Measurements from ENCODE around the gene SMAD3.

Gene SMAD3

DNA sequence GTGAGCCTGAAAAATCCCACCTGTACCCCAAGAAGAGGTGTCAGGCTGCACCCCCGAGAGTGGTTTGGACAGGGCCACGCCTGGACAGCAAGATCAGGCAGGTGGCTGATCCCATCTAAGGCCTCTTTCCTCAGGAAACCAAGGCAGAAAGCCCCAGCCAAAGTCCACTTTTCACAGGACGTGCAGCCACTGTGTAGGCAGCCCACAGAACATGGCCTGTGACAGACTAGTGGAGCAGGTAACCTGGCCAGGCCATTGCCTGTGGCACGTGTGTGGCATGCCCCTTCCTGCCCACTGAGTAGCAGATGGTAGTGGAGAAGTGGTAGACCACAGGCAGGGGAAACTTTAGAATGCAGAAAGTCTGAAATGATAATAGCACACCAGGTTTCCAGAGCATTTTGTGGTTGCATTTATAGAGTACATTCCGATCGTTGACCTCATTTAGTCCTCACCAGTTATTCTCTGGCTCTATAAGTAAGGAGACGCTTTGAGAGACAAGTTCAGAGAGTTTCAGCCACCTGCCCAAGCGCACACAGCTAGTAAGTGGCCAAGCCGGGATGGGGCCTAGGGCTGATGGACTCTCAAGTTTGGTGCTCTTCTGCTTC, 120.3 kb downstream of the SMAD3 start:
- no peak for DNase-seq

DNA sequence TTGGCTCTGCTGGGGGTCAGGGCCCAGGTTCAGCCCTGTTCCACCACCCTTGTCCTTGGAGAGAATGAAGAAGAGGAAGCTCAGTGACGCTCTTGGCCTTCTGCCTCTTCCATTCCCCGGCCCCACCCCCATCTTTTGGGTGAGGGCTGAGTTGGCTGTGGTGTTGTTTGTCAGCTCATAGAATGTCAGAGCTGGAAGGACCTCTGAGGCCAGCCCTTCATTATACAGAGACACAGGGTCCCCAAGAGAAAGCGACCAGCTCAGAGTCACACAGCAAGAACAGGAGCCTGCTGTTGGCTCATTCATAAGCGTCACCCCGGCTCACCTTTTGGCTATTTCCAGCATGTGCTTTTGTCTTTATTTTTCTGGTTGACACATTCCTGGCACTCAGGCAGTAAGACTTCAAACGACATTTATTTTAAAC, 120.8 kb downstream of the SMAD3 start:
- DNase-seq = no peak

DNA sequence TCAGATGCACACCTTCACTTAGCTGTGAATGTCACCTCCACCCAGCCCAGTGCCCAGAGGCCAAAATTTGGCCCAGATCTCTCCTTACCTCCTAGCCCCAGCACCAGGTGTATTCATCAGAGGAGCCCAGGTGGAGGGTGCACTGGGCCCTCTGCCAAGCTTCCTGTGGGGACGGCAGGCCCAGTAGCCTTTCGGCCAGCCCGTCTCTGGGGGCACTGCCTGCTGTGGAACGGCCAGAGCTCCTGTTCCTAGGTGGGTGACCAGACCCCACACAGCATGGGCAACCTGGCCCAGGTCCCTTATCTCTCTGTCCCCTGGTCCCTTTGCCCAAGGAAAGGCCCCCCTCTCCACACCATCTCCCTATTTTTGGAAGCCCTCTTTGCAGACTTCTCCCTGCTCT, 121.3 kb downstream of the SMAD3 start:
- DNase-seq = no peak

DNA sequence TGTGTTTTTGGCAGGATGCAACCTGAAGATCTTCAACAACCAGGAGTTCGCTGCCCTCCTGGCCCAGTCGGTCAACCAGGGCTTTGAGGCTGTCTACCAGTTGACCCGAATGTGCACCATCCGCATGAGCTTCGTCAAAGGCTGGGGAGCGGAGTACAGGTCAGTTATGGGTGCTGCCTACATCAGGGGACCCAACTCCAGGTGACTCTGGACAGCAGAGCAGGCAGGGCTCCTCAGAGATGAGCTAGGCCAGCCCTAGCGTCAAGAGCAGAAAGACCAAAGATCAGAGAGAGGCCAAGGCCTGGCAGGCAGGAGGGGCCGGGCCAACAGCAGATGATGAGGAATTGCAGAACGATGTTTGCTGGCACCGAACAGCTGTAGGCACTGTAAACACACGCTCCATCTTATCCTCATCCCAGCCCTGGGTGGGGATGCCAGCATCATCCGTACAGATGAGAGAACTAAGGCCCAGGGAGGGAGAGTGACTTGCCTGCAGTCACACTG, 122.0 kb downstream of the SMAD3 start:
- no peak for DNase-seq

DNA sequence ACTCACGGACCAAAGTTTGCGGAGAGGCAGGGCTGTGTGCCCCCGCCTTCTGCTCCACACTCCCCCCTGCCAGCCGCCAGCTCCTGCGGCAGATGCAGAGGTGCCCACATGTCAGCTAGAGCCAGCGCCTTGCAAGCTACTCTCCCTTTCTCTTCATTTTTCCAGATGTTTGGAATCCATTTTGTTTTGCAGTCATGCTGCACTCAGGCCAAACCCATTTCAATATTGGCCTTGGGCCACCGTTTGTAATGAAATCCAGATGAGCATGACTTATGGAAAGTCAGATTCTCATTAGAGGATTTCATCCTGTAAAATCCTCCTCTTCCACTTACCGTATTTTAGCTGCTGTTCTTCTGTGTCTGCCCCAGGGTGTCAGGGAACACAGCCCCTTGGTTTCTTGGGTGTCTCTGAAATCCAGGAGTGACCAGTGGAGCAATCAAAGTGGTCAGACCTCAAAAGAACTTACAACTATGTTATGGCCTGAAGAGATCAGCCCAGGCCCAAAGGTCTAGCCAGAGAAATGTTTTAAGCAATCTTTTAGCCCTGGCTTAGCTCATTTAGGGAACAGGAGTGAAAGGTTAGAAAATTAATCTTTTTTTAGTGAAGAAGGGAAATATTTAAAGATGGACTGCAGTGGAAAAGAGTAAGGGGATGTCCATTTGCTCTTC, 123.3 kb downstream of the SMAD3 start:
- no peak for DNase-seq

DNA sequence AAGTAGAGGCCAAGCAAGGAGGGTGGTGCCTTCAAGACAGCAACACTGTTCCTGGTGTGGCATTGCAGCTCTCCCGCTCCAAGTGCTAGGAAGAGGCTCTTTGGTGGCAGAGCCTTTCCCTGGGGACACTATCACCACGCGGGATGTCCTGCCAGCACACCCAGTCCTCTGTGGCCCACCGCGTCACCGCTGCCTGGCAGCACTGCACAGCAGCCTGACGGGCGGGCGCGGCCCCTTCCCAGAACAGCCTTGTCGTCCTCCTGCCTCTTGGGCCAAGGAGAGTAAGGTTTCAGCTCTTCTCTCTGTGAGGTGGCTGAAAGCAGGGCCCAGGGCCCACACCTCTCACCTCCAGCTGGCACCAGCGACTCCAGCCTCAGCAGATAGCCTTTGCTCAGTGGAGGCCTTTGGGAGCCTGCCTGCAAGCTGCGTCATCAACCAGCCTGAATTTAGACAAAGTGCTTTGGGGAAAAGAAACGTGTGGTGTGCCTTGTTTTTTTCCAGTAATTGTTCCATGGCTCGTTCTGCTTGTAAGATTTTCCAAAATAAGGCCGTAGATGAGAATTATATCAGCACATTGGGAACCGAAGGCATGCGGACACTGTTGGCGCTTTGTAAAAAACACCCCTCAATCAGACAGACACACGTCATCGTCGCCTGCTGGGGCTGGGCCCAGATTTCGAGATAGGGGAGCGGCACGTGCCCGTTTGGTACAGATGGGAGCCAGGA, 124.1 kb downstream of the SMAD3 start:
- DNase-seq = no peak

DNA sequence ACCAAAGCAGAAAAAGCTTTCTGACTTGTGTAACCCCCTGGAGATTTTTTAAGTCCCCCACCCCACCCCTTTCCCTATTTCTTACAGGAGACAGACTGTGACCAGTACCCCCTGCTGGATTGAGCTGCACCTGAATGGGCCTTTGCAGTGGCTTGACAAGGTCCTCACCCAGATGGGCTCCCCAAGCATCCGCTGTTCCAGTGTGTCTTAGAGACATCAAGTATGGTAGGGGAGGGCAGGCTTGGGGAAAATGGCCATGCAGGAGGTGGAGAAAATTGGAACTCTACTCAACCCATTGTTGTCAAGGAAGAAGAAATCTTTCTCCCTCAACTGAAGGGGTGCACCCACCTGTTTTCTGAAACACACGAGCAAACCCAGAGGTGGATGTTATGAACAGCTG, 124.9 kb downstream of the SMAD3 start:
- DNase-seq = no peak

DNA sequence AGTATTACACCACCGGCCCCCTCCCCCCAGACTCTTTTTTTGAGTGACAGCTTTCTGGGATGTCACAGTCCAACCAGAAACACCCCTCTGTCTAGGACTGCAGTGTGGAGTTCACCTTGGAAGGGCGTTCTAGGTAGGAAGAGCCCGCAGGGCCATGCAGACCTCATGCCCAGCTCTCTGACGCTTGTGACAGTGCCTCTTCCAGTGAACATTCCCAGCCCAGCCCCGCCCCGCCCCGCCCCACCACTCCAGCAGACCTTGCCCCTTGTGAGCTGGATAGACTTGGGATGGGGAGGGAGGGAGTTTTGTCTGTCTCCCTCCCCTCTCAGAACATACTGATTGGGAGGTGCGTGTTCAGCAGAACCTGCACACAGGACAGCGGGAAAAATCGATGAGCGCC, 125.4 kb downstream of the SMAD3 start:
- no peak for DNase-seq

DNA sequence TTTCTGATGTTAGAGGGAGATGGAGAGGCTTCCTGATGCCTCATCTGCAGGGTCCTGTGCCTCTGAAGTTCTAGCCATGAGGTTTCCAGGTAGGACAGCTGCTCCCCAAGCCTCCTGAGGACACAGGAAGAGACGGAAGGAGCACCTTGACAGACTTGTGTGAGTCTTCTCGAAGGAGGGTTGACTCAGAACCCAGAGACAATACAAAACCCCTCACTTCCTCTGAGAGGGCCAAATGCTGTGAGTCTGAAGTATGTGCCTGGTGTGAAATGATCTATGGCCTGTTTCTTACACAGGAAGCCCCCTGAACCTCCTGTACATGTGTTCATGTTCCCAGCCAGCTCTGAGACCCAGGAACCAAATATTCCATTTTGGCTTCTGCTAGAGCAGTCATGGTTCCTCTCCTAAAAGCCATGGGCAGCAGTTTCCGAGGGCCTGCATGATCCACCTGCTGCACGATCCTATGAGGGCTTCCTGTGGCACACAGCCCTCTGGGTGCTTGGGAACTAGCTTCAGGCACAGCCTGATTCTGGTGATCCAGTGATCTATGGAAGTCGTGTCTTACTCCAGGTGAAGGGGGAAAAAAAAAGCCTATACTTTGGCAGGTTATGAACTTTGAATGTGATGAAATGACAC, 126.9 kb downstream of the SMAD3 start:
- DNase-seq = no peak

DNA sequence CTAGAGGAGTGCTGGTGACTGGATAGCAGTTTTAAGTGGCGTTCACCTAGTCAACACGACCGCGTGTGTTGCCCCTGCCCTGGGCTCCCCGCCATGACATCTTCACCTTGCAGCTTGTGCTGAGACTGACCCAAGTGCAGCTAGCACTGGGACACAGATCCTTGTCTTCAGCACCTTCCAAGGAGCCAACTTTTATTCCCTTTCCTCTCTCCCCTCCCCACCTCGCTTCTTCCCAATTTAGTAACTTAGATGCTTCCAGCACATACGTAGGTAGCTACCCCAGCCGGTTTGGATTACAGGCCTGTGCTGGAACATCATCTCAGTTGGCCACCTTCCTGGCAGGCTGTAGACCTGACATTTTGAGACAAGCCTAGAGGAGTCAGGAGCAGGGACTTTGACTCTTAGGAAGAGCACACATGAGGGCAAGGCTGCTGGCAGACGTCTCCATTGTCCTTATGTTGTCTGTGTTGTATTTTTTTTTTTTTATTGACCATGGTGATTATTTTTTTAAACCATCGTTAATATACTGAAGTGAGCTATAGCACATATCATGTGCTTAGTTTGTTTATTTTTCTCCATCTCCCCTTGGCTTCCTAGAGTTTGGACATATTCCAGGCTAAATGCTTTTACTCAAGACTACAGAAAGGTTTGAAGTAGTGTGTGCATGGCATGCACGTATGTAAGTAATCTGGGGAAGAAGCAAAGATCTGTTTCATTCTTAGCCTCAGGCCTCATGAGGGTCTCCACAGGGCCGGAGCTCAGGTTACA, 128.0 kb downstream of the SMAD3 start:
- DNase-seq = no peak

DNA sequence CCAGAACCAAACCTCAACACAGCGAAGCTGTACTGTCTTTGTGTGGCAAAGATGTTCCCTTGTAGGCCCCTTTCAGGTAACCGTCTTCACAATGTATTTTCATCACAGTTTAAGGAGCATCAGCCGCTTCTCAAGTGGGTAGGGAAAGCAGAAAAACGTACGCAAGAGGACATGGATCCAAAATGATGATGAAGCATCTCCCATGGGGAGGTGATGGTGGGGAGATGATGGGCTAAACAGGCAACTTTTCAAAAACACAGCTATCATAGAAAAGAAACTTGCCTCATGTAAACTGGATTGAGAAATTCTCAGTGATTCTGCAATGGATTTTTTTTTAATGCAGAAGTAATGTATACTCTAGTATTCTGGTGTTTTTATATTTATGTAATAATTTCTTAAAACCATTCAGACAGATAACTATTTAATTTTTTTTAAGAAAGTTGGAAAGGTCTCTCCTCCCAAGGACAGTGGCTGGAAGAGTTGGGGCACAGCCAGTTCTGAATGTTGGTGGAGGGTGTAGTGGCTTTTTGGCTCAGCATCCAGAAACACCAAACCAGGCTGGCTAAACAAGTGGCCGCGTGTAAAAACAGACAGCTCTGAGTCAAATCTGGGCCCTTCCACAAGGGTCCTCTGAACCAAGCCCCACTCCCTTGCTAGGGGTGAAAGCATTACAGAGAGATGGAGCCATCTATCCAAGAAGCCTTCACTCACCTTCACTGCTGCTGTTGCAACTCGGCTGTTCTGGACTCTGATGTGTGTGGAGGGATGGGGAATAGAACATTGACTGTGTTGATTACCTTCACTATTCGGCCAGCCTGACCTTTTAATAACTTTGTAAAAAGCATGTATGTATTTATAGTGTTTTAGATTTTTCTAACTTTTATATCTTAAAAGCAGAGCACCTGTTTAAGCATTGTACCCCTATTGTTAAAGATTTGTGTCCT, 129.0 kb downstream of the SMAD3 start:
- no peak for DNase-seq

DNA sequence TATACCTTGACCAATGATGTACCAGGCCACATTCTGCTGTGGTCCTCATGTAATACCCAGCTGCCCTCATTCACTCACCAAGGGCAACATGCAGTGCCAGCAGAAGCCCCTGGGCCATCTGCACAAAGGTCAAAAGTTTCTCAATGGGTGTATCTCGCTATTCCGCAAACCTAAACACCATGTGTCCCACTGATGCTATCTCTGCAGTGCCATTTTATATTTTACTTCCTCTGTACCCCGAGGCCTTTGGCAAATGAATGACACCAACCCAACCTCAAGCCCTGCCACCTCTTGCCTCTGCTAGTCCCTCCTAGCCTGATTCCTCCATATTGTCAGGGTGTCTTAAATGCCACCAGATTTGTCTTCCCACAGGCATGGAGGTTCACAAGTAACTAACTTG, 129.9 kb downstream of the SMAD3 start:
- no peak for DNase-seq

DNA sequence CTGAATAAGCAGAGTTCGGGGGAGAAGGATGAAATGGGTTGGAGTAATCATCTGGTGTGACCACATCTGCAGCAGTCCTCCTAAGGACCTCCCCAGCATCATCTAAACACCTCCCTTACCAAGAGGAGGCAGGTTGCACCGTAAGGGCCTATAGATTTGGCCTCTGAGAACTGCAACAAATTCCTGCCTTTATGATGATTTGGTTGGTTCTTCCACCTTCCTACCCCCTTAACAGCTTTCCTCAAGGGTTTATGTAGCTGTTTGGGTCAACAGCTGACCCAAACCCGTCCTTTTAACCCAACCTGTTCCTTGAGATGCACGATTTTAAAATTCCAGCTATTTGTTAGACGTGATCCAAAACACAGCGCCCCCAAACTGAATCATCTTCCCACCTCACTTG, 130.8 kb downstream of the SMAD3 start:
- no peak for DNase-seq

DNA sequence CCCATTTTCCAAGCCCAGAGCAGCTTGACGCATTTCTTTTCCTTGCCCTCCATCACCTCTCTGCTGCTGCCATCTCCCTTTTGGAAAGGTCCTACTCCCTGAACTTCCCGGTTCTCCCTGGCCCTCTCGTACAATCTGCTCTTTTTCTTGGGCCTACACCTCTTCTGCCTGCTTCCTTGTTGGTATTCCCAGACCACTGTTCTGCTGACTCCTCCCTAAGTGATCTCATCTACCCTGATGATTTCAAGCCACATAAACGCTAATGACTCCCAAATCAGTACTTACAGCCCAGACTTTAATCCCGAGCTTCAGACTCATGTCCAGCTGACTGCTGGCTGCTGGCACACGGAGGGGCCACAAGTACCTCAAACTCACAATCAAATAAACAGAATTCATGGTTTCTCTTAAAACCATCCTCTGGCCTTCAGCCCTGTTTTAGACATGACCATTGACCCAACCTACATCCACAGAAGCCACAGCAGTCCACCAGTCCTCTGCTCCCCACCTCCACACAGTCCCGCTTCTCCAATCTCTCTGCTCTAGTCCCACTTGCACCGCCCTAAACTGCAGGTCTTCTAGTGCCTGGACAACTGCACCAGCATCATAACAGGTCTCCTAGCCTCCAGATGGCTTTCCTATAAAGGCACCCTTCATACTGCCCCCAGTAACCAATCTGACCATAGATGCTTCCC, 131.4 kb downstream of the SMAD3 start:
- DNase-seq = no peak

DNA sequence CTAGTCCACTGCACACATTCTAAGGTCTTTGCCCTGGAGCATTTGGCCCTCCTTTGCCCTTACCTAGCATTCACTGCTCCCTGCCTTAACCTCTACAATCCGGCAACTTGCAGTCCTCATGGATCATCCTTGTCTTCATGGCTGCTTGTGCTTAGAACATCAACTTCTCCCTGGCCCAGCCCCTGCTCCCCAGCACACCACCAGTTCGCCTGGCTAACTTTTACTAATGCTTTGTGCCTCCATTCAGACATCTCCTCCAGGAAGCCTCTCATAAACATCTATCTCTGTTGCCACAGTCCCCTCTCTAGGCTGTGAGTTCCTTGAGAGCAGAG, 131.9 kb downstream of the SMAD3 start:
- no peak for DNase-seq

DNA sequence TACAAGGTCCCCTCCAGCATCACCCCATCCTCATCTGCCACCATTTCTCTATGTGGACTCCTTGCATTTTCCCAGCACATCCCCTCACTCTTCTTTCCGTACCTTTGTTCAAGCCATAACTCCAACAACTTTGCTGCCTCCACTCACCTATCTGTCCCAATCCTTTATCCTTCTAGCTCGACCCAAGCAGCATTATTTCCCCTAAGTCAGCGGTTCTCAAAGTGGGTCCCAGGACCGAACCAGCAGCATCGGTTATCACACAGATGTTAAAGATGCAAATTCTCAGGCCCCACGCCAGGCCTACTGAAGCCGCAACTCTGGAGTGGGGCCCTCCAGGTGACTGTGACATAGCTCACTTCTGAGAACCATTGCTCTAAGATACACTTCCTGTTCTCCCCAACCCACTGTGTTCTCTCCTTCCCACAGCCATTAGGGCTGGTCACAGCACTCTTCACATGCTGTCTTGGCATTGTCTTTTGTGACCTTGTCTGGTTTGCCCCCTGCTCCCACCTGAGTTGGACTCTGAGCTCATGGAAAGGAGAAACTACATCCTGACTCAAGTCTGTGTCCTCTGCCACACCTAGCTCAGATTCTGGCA, 132.9 kb downstream of the SMAD3 start:
- no peak for DNase-seq

DNA sequence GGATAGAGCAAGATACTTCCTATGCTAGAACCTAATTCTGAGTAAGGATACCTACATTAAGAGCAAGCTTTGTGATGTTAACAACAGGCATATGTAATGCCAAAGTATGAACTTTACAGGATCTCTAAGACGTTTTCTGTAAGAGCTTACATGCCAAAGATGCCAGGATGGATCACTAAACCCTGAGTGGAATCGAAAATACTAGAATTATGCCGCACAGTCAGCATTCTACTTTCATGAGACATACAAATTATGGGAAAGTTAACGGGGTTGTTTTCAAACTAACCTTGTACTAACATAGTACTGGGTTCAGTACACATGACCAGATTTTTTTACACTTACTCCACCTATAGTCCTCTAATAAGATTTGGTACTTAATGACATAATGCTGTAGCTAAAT, 134.0 kb downstream of the SMAD3 start:
- DNase-seq = no peak

DNA sequence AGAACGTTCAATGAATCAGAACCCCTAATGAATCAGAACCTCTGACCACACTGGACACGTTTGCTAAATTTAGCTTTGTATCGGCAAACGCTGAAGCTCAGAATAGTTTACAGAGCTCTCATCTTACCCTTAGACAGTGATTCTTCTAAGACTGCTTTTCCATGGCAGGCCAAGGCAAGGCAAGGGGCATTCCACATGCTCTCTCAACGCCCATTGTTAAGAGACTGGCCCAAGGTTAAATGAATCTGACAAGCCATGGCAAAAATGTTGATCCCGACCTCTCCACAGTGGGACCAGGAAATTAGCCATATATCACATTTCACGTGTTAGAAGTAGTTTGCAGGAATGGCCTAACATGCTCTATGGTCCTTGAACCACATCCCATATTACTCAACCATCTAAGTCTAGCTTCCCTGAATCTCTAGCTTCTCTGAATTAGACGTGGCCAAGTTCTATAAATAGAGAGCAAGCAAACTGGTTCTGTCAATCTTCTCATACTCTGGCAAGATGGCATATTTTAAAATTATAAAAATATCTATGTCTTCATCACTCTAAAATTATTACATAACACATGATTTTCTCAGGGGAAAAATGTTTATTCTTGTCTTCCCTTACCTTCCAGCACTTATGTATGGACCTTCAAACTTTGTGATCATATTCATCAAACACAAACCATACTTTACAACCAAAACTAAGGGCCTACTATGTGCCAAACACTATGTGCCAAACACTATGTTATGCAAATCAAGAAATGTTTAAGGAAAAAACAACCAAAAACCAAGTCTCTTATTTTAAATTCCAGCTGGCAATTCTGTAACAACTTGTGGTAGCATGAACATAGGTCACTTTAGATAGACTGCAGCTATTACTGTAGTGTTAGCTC, 134.7 kb downstream of the SMAD3 start:
- DNase-seq = no peak

DNA sequence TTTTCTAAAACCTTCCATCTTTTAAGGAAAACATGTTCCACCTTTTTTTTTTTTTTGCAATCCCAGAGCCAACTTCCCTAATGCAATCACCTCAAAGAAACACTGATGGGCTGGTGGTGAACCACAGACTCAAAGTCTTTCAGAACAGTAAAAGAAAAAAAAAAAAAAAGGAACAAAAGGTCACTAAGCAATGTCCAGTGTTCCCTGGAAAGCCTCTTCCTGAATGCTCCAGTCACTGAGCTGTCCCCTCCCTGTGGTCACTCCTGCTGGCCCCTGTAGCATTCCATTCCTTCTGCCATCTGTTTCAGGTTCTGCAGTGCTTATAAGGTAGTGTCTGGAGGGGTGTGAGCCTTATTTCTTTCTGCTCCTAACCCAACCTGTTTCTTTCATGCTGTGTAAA, 135.7 kb downstream of the SMAD3 start:
- no peak for DNase-seq

DNA sequence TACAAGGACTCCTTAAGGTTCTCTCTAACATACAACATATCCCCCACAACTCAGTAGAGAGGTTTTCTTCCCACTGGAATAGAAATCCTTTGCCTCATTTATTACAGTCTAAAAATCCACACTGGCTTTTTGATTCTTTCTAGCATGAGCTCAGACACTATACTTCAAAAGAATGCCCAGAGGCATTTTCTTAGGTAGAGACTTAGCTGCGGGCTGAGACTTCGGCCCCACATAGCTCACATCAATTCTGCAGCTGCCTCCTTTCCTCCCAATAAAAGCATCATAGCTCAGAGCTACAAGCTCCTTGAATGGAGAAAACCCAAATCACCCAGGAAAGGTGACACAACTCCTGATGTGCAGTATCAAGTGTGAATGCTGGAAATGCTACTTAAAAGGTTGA, 136.7 kb downstream of the SMAD3 start:
- no peak for DNase-seq
